Measurements from ENCODE around the gene HAAO. TPM values are rescaled to one million over a fixed set of nuclear protein-coding genes. Genes with fewer than 3 reads are reported as not detected.

Gene HAAO
- total and polyA plus RNA-seq, 2 of the 8 experiments (the other 6 are each of a cell fraction or from before 2014, with no cell fraction given), result 2.5 to 7.0 TPM

GRCh38 chr2:42787424-42787787 lies 5.0 kb downstream of the HAAO start:
- no peak overlapping the region; the same call in 1 of the 2 replicates for H4K8ac ChIP-seq (ENCODE audit: extremely low read depth, insufficient read depth, low read length)
- peaks cover 0 to 10% (median 2%) of the 10 kb centered on the region in 4 experiments; a peak in 3 of 7 replicates for H3K4me1 ChIP-seq (replicated peaks in 1 of 4; ENCODE audit: control insufficient read depth in 3 of 4, insufficient read depth in 4 of 4, low read length in 3 of 4)
- DNase-seq (ENCODE audit: low read depth in 1 of 2, low spot score in 2 of 2), result no peak
- FAIRE-seq, result no peak
- H2AK5ac ChIP-seq (ENCODE audit: low read depth, low read length), result no peak overlapping the region
- no peak overlapping the region for H2AFZ ChIP-seq (ENCODE audit: low read length)
- no peak overlapping the region for H3K4me3 ChIP-seq (ENCODE audit: extremely low read depth in 1 of 4, insufficient read depth in 2 of 4, low read depth in 3 of 4, low read length in 4 of 4)
- no peaks in the 10 kb centered on the region for H3K9me3 ChIP-seq (ENCODE audit: insufficient read depth in 2 of 2, low read depth in 1 of 2, low read length in 1 of 2)
- no peaks in the 10 kb centered on the region for H3K79me2 ChIP-seq (ENCODE audit: control insufficient read depth in 1 of 2, insufficient read depth in 2 of 2, low read length in 2 of 2)
- TF ChIP-seq HDAC6 (IDR thresholded peaks at IDR 0.05; ENCODE audit: low read depth, low read length), result no peak
- TF ChIP-seq SIRT6 (IDR thresholded peaks at IDR 0.05; ENCODE audit: low read length), result no peak
- TF ChIP-seq EGR1 (IDR thresholded peaks at IDR 0.05; ENCODE audit: borderline replicate concordance, low read depth, low read length), result no peak
- no peak for TF ChIP-seq ASH2L (IDR thresholded peaks at IDR 0.05; ENCODE audit: low read length)
- TF ChIP-seq TAF7 (optimal IDR thresholded peaks at IDR 0.05; ENCODE audit: borderline replicate concordance, low read depth, low read length), result no peak
- TF ChIP-seq RAD21 (IDR thresholded peaks at IDR 0.05 in 1 of 2, conservative IDR thresholded peaks at IDR 0.05 in 1 of 2; ENCODE audit: low read depth in 2 of 2, low read length in 2 of 2), result no peak
- TF ChIP-seq BRCA1 (IDR thresholded peaks at IDR 0.05; ENCODE audit: low read depth, low read length), result no peak
- H4K5ac ChIP-seq (ENCODE audit: insufficient read length, low read depth, low read length), result no peak overlapping the region
- no peak overlapping the region for H3K4ac ChIP-seq (replicated peaks; ENCODE audit: insufficient read length, low read depth, low read length)
- no peak overlapping the region for H3K9ac ChIP-seq (replicated peaks in 1 of 4; ENCODE audit: extremely low read depth in 1 of 4, low read depth in 3 of 4, low read length in 3 of 4)
- H4K20me1 ChIP-seq (replicated peaks in 1 of 2; ENCODE audit: control insufficient read depth in 1 of 2, insufficient read depth in 2 of 2, low read length in 2 of 2), result no peaks in the 10 kb centered on the region
- H2BK5ac ChIP-seq (ENCODE audit: low read depth, low read length), result no peak overlapping the region
- H3K79me1 ChIP-seq (ENCODE audit: low read depth, low read length), result no peaks in the 10 kb centered on the region
- 81% methylated on average over 3 of the region's 3 CpGs; no CpG with 5 or more reads in 1 of the 2 experiments for WGBS, 2 experiments (ENCODE audit: extremely low coverage in 1 of 2, insufficient coverage in 1 of 2, insufficient read length in 1 of 2, insufficient replicate concordance in 2 of 2, low coverage in 1 of 2, low lambda C conversion rate in 2 of 2, missing lambda C conversion rate in 1 of 2)
- H2BK120ac ChIP-seq (replicated peaks; ENCODE audit: low read depth, low read length), result no peak overlapping the region
- ChIA-PET CTCF (ENCODE audit: partially characterized antibody) (interaction anchor here (1.2 to 2.7 kb wide), 5 partner anchors 12 to 26 kb away, joined by 3 to 10 read pairs (median 6); no protein-coding TSS in a partner anchor), POLR2A (ENCODE audit: partially characterized antibody) (interaction anchor here (2.1 kb wide), 1 partner anchor 22 kb away, joined by 7 read pairs; no protein-coding TSS in a partner anchor)
- H3K18ac ChIP-seq (ENCODE audit: extremely low read depth, low read length), result no peak overlapping the region
- no peak overlapping the region for H3K23ac ChIP-seq (ENCODE audit: insufficient read length)
- H3K56ac ChIP-seq (replicated peaks; ENCODE audit: insufficient read length, low read depth, low read length), result no peak overlapping the region
- peaks cover 0 to 12% (median 10%) of the 10 kb centered on the region in 4 experiments; a peak in 6 of 7 replicates for H3K27me3 ChIP-seq (replicated peaks in 1 of 4; ENCODE audit: control insufficient read depth in 3 of 4, extremely low read depth in 1 of 4, insufficient read depth in 3 of 4, low read length in 3 of 4)
- H3K27ac ChIP-seq (ENCODE audit: low read depth, low read length), result no peak overlapping the region
- H3K23me2 ChIP-seq (ENCODE audit: low read depth, low read length), result peaks cover 3% of the 10 kb centered on the region; the same call in 1 of the 2 replicates
- H3K4me2 ChIP-seq (ENCODE audit: insufficient read depth in 1 of 2, low read depth in 2 of 2, low read length in 2 of 2), result no peak overlapping the region
- H2BK20ac ChIP-seq (ENCODE audit: low read length), result no peak overlapping the region
- no peak overlapping the region for H2BK15ac ChIP-seq (ENCODE audit: low read length)
- H3K36me3 ChIP-seq (ENCODE audit: control insufficient read depth in 2 of 4, insufficient read depth in 4 of 4, low read length in 3 of 4), result no peaks in the 10 kb centered on the region
- H4K91ac ChIP-seq (replicated peaks; ENCODE audit: insufficient read length, low read length), result no peak overlapping the region
- no peak overlapping the region for H2BK12ac ChIP-seq (ENCODE audit: low read depth, low read length)
- no peak overlapping the region for H3K14ac ChIP-seq (ENCODE audit: insufficient read length)

Measured in H1 (cell line).